ENCODE data around the gene CEP63.
"Not testable (repeated sequence)": the region's sequence is repeated elsewhere in the genome, so short reads cannot be mapped to it uniquely, and the experiment has no call there.

CEP63 gene

GRCh38 chr3:134576426-134576825 is 90.6 kb downstream of the CEP63 start:
- TF ChIP-seq, protein P1, sequence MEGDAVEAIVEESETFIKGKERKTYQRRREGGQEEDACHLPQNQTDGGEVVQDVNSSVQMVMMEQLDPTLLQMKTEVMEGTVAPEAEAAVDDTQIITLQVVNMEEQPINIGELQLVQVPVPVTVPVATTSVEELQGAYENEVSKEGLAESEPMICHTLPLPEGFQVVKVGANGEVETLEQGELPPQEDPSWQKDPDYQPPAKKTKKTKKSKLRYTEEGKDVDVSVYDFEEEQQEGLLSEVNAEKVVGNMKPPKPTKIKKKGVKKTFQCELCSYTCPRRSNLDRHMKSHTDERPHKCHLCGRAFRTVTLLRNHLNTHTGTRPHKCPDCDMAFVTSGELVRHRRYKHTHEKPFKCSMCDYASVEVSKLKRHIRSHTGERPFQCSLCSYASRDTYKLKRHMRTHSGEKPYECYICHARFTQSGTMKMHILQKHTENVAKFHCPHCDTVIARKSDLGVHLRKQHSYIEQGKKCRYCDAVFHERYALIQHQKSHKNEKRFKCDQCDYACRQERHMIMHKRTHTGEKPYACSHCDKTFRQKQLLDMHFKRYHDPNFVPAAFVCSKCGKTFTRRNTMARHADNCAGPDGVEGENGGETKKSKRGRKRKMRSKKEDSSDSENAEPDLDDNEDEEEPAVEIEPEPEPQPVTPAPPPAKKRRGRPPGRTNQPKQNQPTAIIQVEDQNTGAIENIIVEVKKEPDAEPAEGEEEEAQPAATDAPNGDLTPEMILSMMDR (IDR thresholded peaks at IDR 0.05; ENCODE audit: low read length, missing control alignments): no peak
- DNase-seq (ENCODE audit: low read depth): no peak
- H3K4me3 ChIP-seq (replicated peaks; ENCODE audit: low read depth, low read length): no peak overlapping the region

DNA sequence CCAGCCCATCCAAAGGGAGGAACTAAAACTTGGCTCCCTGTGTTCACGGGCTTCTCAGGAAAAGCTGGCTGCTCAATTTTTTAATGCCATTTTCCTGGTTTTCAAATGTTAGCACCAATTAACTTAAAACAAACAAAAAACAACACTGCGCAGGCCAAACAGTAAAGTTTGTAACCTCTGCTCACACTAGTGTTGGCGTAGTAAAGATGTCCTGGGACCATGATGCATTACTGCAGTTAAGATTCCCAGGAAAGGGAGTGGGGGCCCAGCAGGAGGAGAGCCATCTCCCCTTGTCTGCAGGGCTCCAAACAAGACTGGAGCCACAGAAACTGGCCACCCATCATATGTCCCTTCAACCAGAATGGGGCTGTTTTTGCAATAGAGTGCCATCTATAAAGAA is 91.0 kb downstream of the CEP63 start:
- DNase-seq (ENCODE audit: low read depth): no peak
- no peak overlapping the region for H3K4me3 ChIP-seq (replicated peaks; ENCODE audit: low read depth, low read length)
- TF ChIP-seq, protein P1 (IDR thresholded peaks at IDR 0.05; ENCODE audit: low read length, missing control alignments): no peak

DNA sequence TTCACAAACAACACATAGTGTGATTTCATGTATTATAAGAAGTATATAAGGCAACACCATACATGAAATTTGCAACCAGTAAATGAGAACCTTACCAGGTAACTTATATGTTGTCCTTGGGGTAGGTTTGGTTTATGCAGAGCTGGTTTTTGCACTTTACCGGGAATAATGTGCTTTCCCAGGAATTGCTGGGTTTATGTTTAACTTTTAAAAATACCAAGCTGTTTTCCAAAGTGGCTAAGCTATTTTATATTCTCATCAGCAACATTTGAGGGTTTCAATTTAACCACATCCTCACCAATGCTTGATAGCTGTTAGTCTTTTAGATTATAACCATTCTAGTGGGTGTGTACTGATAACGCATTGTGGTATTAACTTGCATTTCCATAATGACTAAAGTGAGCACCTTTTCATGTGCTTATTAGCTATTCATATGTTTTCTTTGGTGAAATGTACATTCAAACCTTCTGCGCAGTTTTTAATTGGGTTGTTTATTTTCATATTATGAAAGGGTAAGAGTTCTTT is 93.3 kb downstream of the CEP63 start:
- no peak overlapping the region for H3K4me3 ChIP-seq (replicated peaks; ENCODE audit: low read depth, low read length)
- DNase-seq (ENCODE audit: low read depth): no peak
- TF ChIP-seq, protein P1 (IDR thresholded peaks at IDR 0.05; ENCODE audit: low read length, missing control alignments): no peak

DNA sequence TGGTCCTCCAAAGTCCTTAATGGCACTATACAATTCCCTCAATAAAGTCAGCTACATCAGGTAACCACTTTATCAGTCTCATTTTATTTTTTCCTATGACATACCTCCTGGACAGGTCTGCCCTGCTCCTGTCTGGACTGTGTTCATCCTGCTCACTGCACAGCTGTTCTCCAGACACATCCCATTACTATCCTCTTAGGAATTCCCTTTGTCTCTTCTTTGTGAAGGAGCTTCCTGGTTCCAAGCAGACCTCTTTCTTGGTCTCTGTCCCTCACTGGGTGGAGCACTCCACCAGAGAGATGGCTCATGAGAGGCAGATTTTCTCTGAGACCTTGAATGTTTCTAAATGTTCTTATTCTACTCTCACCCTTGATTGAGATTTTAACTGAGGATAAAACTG is 104.9 kb downstream of the CEP63 start:
- H3K4me3 ChIP-seq (replicated peaks; ENCODE audit: low read depth, low read length): no peak overlapping the region
- TF ChIP-seq, protein P1 (IDR thresholded peaks at IDR 0.05; ENCODE audit: low read length, missing control alignments): no peak
- no peak for DNase-seq (ENCODE audit: low read depth)

DNA sequence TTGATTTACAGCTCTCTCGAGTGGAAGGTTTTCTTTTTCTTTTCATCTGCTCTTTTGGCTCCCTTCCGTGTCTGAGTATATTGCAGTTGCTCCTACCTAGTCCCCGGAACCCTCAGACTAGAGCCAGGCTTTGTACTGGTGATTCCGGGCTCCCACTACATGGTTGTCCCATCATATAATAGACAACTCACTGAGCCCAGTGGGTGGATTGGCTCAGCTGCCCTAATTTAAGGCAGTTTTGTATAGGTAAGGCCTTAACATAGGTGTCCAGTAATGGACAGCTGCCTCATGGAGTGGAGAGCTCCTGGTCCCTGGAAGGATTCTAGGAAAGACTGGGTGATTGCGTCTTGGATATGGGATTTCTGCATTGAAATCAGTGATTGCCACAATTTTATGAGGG is 106.9 kb downstream of the CEP63 start:
- no peak for DNase-seq (ENCODE audit: low read depth)
- TF ChIP-seq, protein P1 (IDR thresholded peaks at IDR 0.05; ENCODE audit: low read length, missing control alignments): no peak
- H3K4me3 ChIP-seq (replicated peaks; ENCODE audit: low read depth, low read length): no peak overlapping the region

GRCh38 chr3:134594331-134594741 is 108.5 kb downstream of the CEP63 start:
- peak; percentile 41 for DNase-seq (ENCODE audit: low read depth)
- TF ChIP-seq, protein P1 (IDR thresholded peaks at IDR 0.05; ENCODE audit: low read length, missing control alignments): no peak
- H3K4me3 ChIP-seq (replicated peaks; ENCODE audit: low read depth, low read length): no peak overlapping the region

DNA sequence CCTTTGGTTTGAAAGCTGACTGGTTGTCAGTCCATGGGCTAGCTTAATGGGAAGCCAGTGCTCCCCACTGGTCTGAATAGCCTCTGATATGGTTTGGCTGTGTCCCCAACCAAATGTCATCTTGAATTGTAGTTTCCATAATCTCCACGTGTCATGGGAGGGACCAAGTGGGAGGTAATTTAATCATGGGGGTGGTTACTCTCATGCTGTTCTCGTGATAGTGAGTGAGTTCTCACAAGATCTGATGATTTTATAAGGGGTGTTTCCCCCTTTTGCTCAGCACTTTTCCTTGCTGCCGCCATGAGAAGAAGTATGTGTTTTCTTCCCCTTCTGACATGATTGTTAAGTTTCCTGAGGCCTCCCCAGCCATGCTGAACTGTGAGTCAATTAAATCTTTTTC is 109.1 kb downstream of the CEP63 start:
- H3K4me3 ChIP-seq (replicated peaks; ENCODE audit: low read depth, low read length); DNase-seq (ENCODE audit: low read depth): not testable (repeated sequence)
